IMR-90 (cell line): ENCODE data around the gene PITPNC1. TPM values are rescaled to one million over a fixed set of nuclear protein-coding genes. Genes with fewer than 3 reads are reported as not detected.

ENCODE experiments used
- ATAC-seq: fragments of 200-7000 bp; cut with Tn5 transposase; 2 replicates; pipeline ENCODE4 v1.9.1; 2020; ENCODE audit warnings: low read depth, mild to moderate bottlenecking, moderate library complexity
- BruUV-seq: library from RNA; stranded (reverse); fragments of 400-500 nt; replicated peaks from 2 replicates; lab custom pipeline; 2021; lab: Mats Ljungman, UMichigan
- CTCF ChIA-PET: fragments of 300-600 bp; formaldehyde crosslinking; extraction: SDS; loops from one replicate; lab custom pipeline; 2021; ENCODE audit warnings: antibody characterized with exemption; lab: Yijun Ruan, JAX
- POLR2A ChIA-PET: fragments of 300-600 bp; sonication (Branson Sonifier 250); formaldehyde crosslinking; loops from one replicate; lab custom pipeline; 2022; ENCODE audit warnings: antibody characterized with exemption; ENCODE audit not compliant: unreplicated experiment; lab: Charles Lee
- DNase-seq: peaks from one replicate; pipeline ENCODE4 v3.0.0; 2013
- H2AFZ ChIP-seq: replicated peaks from 2 replicates; pipeline ENCODE3; 2013; ENCODE audit warnings: low read length, mild to moderate bottlenecking; ENCODE audit not compliant: poor library complexity
- H2AK5ac ChIP-seq: 2 replicates; pipeline ENCODE4 v1.6.1; 2013; ENCODE audit warnings: low read depth, low read length, inconsistent platforms
- H2AK9ac ChIP-seq: replicated peaks from 2 replicates; pipeline ENCODE3; 2013; ENCODE audit warnings: mild to moderate bottlenecking, low read depth, low read length, moderate library complexity; ENCODE audit not compliant: poor library complexity
- H2BK120ac ChIP-seq: 2 replicates; pipeline ENCODE4 v1.6.1; 2013; ENCODE audit warnings: low read depth, low read length, inconsistent platforms
- H2BK15ac ChIP-seq: 3 replicates; pipeline ENCODE4 v1.6.1; 2013; ENCODE audit warnings: low read depth, low read length, inconsistent platforms
- H2BK20ac ChIP-seq: 2 replicates; pipeline ENCODE4 v1.6.1; 2013; ENCODE audit warnings: low read depth, mild to moderate bottlenecking, inconsistent platforms, low read length, moderate library complexity
- H2BK5ac ChIP-seq: 2 replicates; pipeline ENCODE4 v1.6.1; 2013; ENCODE audit warnings: mild to moderate bottlenecking, low read depth, low read length, inconsistent platforms; ENCODE audit not compliant: poor library complexity, severe bottlenecking
- H3K14ac ChIP-seq: replicated peaks from 2 replicates; pipeline ENCODE4 v1.6.1; 2013; ENCODE audit warnings: low read depth, low read length, inconsistent platforms
- H3K18ac ChIP-seq: 2 replicates; pipeline ENCODE4 v1.6.1; 2013; ENCODE audit warnings: low read depth, low read length, control low read depth
- H3K23ac ChIP-seq: 2 replicates; pipeline ENCODE4 v1.6.1; 2013; ENCODE audit warnings: low read depth, low read length, inconsistent platforms
- H3K27ac ChIP-seq: 2 replicates; pipeline ENCODE4 v1.5.1; 2013; ENCODE audit warnings: mild to moderate bottlenecking, control low read depth, low read length; ENCODE audit not compliant: insufficient read depth
- H3K27me3 ChIP-seq: 2 replicates; pipeline ENCODE4 v1.6.1; 2013; ENCODE audit warnings: low read length; ENCODE audit not compliant: control insufficient read depth, insufficient read depth
- H3K36me3 ChIP-seq: 2 replicates; pipeline ENCODE4 v1.6.1; 2013; ENCODE audit warnings: low read length, mixed read lengths; ENCODE audit not compliant: control insufficient read depth, insufficient read depth
- H3K4ac ChIP-seq: 2 replicates; pipeline ENCODE4 v1.6.1; 2013; ENCODE audit warnings: low read depth, low read length, inconsistent platforms
- H3K4me1 ChIP-seq: 2 replicates; pipeline ENCODE4 v1.6.1; 2013; ENCODE audit warnings: low read length, mixed read lengths; ENCODE audit not compliant: control insufficient read depth, insufficient read depth
- H3K4me2 ChIP-seq: 2 replicates; pipeline ENCODE4 v1.6.1; 2013; ENCODE audit warnings: low read depth, mild to moderate bottlenecking, control low read depth, low read length, moderate library complexity
- H3K4me3 ChIP-seq: 2 replicates; pipeline ENCODE4 v1.5.1; 2013; ENCODE audit warnings: low read depth, mild to moderate bottlenecking, control low read depth, low read length, moderate library complexity; ENCODE audit not compliant: insufficient read depth
- H3K56ac ChIP-seq: 2 replicates; pipeline ENCODE4 v1.6.1; 2013; ENCODE audit warnings: low read length, inconsistent platforms; ENCODE audit not compliant: insufficient read depth; ENCODE audit errors: extremely low read depth
- H3K79me1 ChIP-seq, 2 experiments: 2 replicates each; pipeline ENCODE4 v1.6.1; 2013; ENCODE audit warnings: low read length in 2 of 2, inconsistent platforms in 1 of 2, low read depth in 1 of 2
- H3K9ac ChIP-seq: 2 replicates; pipeline ENCODE4 v1.6.1; 2013; ENCODE audit warnings: low read depth, low read length, control low read depth
- H3K9me1 ChIP-seq: 2 replicates; pipeline ENCODE4 v1.6.1; 2013; ENCODE audit warnings: low read length, inconsistent platforms; ENCODE audit not compliant: insufficient read depth
- H3K9me3 ChIP-seq: 2 replicates; pipeline ENCODE4 v1.6.1; 2013; ENCODE audit warnings: low read length; ENCODE audit not compliant: control insufficient read depth, insufficient read depth
- H4K20me1 ChIP-seq: 2 replicates; pipeline ENCODE4 v1.6.1; 2013; ENCODE audit warnings: low read length, inconsistent platforms; ENCODE audit not compliant: insufficient read depth
- H4K5ac ChIP-seq: 2 replicates; pipeline ENCODE4 v1.6.1; 2013; ENCODE audit warnings: mild to moderate bottlenecking, low read depth, low read length, control low read depth
- H4K8ac ChIP-seq, 2 experiments: 2 replicates each; pipeline ENCODE4 v1.6.1; 2013; ENCODE audit warnings: low read depth in 2 of 2, low read length in 2 of 2, control low read depth in 1 of 2, inconsistent platforms in 1 of 2
- H4K91ac ChIP-seq: 2 replicates; pipeline ENCODE4 v1.6.1; 2013; ENCODE audit warnings: low read depth, low read length, inconsistent platforms; ENCODE audit not compliant: insufficient read depth
- BHLHE40 ChIP-seq: fragments of 150-350 bp; IDR thresholded peaks from 2 replicates; pipeline ENCODE4 v1.6.1; 2016; ENCODE audit warnings: mild to moderate bottlenecking, low read depth, low read length
- CEBPB ChIP-seq: IDR thresholded peaks from 2 replicates; pipeline ENCODE4 v1.6.1; 2012; ENCODE audit warnings: low read depth, low read length, improper control_type of control experiment
- CHD1 ChIP-seq: IDR thresholded peaks from 2 replicates; pipeline ENCODE4 v1.6.1; 2012; ENCODE audit warnings: low read depth, low read length, improper control_type of control experiment
- FOS ChIP-seq: fragments of 150-350 bp; IDR thresholded peaks from 2 replicates; pipeline ENCODE4 v1.6.1; 2016; ENCODE audit warnings: low read depth, low read length
- MAFK ChIP-seq: IDR thresholded peaks from 2 replicates; pipeline ENCODE4 v1.6.1; 2012; ENCODE audit warnings: low read depth, low read length, improper control_type of control experiment
- MAZ ChIP-seq: IDR thresholded peaks from 2 replicates; pipeline ENCODE4 v1.6.1; 2012; ENCODE audit warnings: low read depth, mild to moderate bottlenecking, low read length, improper control_type of control experiment, moderate library complexity, borderline replicate concordance
- MXI1 ChIP-seq: IDR thresholded peaks from 2 replicates; pipeline ENCODE4 v1.6.1; 2012; ENCODE audit warnings: low read depth, mild to moderate bottlenecking, low read length, moderate library complexity, borderline replicate concordance
- NFE2L2 ChIP-seq: fragments of 150-350 bp; IDR thresholded peaks from 2 replicates; pipeline ENCODE4 v1.6.1; 2016; ENCODE audit warnings: low read depth, mild to moderate bottlenecking, low read length
- POLR2A ChIP-seq: IDR thresholded peaks from 2 replicates; pipeline ENCODE4 v1.6.1; 2012; ENCODE audit warnings: mild to moderate bottlenecking, low read depth, low read length
- RAD21 ChIP-seq: IDR thresholded peaks from 2 replicates; pipeline ENCODE4 v1.6.1; 2012; ENCODE audit warnings: low read length, improper control_type of control experiment
- RCOR1 ChIP-seq: IDR thresholded peaks from 2 replicates; pipeline ENCODE4 v1.6.1; 2012; ENCODE audit warnings: mild to moderate bottlenecking, low read length, improper control_type of control experiment; ENCODE audit not compliant: insufficient replicate concordance
- RFX5 ChIP-seq: IDR thresholded peaks from 2 replicates; pipeline ENCODE4 v1.8.0; 2012; ENCODE audit warnings: low read depth, mild to moderate bottlenecking, low read length, moderate library complexity
- SMC3 ChIP-seq: fragments of 150-350 bp; IDR thresholded peaks from 2 replicates; pipeline ENCODE4 v1.6.1; 2016; ENCODE audit warnings: low read depth, mild to moderate bottlenecking, antibody characterized with exemption, low read length, moderate library complexity
- WGBS, 2 experiments: methylation state at CpG; one replicate each; pipeline versions ENCODE4 v1.1.5 to v1.1.7; 2013; ENCODE audit warnings: missing lambda C conversion rate in 2 of 2; ENCODE audit not compliant: insufficient read length in 1 of 2; ENCODE audit errors: extremely low coverage in 2 of 2; 5-methylcytosine and 5-hydroxymethylcytosine counted together
- dilution Hi-C: fragments of 300-500 bp; cut with HindIII; formaldehyde crosslinking; loops from one replicate; pipeline ENCODE4 v1.14.3; 2018; ENCODE audit warnings: low sequenced_read_pairs; ENCODE audit not compliant: unreplicated experiment
- in situ Hi-C: fragments of 300-500 bp; cut with MboI; formaldehyde crosslinking; loops from 3 replicates; pipeline ENCODE4 v1.14.3; 2019; ENCODE audit warnings: low sequenced_read_pairs, inconsistent platforms, mixed read lengths
- intact Hi-C: fragments of 100-400 bp; cut with micrococcal nuclease; formaldehyde crosslinking; loops from 2 replicates; pipeline ENCODE4 v1.10.0; 2022
- polyA plus RNA-seq, 3 experiments: library from polyadenylated mRNA; depleted of rRNA; stranded (reverse); fragments of >200 nt; gene quantifications; 2 replicates each; pipeline ENCODE4 v1.2.3, GENCODE V29; 2012; ENCODE audit warnings: low replicate concordance in 1 of 3
- total RNA-seq: library from RNA; depleted of rRNA; stranded (reverse); fragments of >200 nt; gene quantifications from 2 replicates; pipeline ENCODE4 v1.2.3, GENCODE V29; 2012
- TF ChIP-seq, protein P1 (sequence below): fragments of 150-350 bp; IDR thresholded peaks from 2 replicates; pipeline ENCODE4 v1.6.1; 2017; ENCODE audit warnings: mild to moderate bottlenecking, antibody characterized with exemption, low read length, low read depth
- TF ChIP-seq, protein P2 (sequence below): conservative IDR thresholded peaks from 2 replicates; pipeline ENCODE4 v1.5.1; 2012; ENCODE audit warnings: mild to moderate bottlenecking, low read depth, low read length, improper control_type of control experiment
- TF ChIP-seq, protein P3 (sequence below): fragments of 150-350 bp; IDR thresholded peaks from 2 replicates; pipeline ENCODE4 v1.6.1; 2016; ENCODE audit warnings: low read depth, mild to moderate bottlenecking, low read length, moderate library complexity, borderline replicate concordance

The PITPNC1 gene
- total and polyA plus RNA-seq, 2 of the 4 experiments (the other 2 are of a cell fraction) = 4.1 TPM

DNA sequence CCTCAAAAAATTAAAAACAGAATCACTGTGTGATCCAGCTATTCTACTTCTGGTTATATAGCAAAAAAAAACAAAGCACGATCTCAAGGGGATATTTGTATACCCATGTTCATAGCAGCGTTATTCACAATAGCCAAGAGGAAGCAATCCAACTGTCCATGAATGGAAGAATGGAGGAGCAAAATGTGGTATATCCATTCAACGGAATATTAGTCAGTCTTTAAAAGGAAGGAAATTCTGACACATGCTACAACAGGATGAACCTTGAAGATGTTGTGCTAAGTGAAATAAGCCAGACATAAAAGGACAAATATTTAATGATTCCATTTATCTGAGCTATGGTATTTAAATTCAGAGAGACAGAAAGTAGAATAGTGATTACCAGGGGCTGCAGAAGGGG is 336.1 kb downstream of the PITPNC1 start:
- H4K8ac ChIP-seq = no peak overlapping the region
- no peak overlapping the region for H2AFZ ChIP-seq
- intact Hi-C loops (loop anchor here (10.0 kb wide), 1 partner anchor 762 kb away; no protein-coding TSS in a partner anchor), dilution Hi-C loops (no loop called here), in situ Hi-C loops (no loop called here)
- ChIA-PET CTCF (interaction anchor here (0.5 kb wide), 1 partner anchor 373 kb away, joined by 5 read pairs; no protein-coding TSS in a partner anchor), POLR2A (no interaction called here)
- no peaks in the 10 kb centered on the region for H3K9me3 ChIP-seq
- TF ChIP-seq FOS (no peak), RAD21 (no peak), POLR2A (no peak), CEBPB (no peak), RCOR1 (no peak), SMC3 (no peak), BHLHE40 (no peak), NFE2L2 (no peak), RFX5 (no peak), MAFK (no peak), MAZ (no peak), MXI1 (no peak), CHD1 (no peak)
- TF ChIP-seq, protein P1, sequence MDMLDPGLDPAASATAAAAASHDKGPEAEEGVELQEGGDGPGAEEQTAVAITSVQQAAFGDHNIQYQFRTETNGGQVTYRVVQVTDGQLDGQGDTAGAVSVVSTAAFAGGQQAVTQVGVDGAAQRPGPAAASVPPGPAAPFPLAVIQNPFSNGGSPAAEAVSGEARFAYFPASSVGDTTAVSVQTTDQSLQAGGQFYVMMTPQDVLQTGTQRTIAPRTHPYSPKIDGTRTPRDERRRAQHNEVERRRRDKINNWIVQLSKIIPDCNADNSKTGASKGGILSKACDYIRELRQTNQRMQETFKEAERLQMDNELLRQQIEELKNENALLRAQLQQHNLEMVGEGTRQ = no peak
- TF ChIP-seq, protein P2, sequence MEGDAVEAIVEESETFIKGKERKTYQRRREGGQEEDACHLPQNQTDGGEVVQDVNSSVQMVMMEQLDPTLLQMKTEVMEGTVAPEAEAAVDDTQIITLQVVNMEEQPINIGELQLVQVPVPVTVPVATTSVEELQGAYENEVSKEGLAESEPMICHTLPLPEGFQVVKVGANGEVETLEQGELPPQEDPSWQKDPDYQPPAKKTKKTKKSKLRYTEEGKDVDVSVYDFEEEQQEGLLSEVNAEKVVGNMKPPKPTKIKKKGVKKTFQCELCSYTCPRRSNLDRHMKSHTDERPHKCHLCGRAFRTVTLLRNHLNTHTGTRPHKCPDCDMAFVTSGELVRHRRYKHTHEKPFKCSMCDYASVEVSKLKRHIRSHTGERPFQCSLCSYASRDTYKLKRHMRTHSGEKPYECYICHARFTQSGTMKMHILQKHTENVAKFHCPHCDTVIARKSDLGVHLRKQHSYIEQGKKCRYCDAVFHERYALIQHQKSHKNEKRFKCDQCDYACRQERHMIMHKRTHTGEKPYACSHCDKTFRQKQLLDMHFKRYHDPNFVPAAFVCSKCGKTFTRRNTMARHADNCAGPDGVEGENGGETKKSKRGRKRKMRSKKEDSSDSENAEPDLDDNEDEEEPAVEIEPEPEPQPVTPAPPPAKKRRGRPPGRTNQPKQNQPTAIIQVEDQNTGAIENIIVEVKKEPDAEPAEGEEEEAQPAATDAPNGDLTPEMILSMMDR = no peak
- TF ChIP-seq, protein P3, sequence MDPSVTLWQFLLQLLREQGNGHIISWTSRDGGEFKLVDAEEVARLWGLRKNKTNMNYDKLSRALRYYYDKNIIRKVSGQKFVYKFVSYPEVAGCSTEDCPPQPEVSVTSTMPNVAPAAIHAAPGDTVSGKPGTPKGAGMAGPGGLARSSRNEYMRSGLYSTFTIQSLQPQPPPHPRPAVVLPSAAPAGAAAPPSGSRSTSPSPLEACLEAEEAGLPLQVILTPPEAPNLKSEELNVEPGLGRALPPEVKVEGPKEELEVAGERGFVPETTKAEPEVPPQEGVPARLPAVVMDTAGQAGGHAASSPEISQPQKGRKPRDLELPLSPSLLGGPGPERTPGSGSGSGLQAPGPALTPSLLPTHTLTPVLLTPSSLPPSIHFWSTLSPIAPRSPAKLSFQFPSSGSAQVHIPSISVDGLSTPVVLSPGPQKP = no peak
- H3K4me1 ChIP-seq = no peaks in the 10 kb centered on the region
- no peak overlapping the region for H2AK9ac ChIP-seq
- H2BK120ac ChIP-seq = no peak overlapping the region
- H3K56ac ChIP-seq = no peak overlapping the region
- no peak overlapping the region for H3K23ac ChIP-seq
- H3K4me3 ChIP-seq = no peak overlapping the region
- H2AK5ac ChIP-seq = no peak overlapping the region
- ATAC-seq (no peak), DNase-seq (no peak)
- no peak overlapping the region for H2BK5ac ChIP-seq
- H3K9ac ChIP-seq = no peak overlapping the region
- BruUV-seq = no TSS peak
- no peaks in the 10 kb centered on the region for H3K36me3 ChIP-seq
- no peak overlapping the region for H2BK20ac ChIP-seq
- no peaks in the 10 kb centered on the region; the same call in 1 of the 2 replicates for H3K27me3 ChIP-seq
- H3K18ac ChIP-seq = no peak overlapping the region
- H3K4ac ChIP-seq = no peak overlapping the region
- peaks cover 0 to 4% of the 10 kb centered on the region in 2 experiments; a peak in 3 of 4 replicates for H3K79me1 ChIP-seq
- no peak overlapping the region for H3K4me2 ChIP-seq
- H4K20me1 ChIP-seq = no peaks in the 10 kb centered on the region
- no CpG with 5 or more reads among the region's 3 CpGs for WGBS, 2 experiments
- H4K91ac ChIP-seq = no peak overlapping the region
- H3K27ac ChIP-seq = no peak overlapping the region
- H3K14ac ChIP-seq = no peak overlapping the region
- no peaks in the 10 kb centered on the region for H3K9me1 ChIP-seq
- no peak overlapping the region for H2BK15ac ChIP-seq
- no peak overlapping the region for H4K5ac ChIP-seq
